Measurements from ENCODE around the gene EML3. TPM values are rescaled to one million over a fixed set of nuclear protein-coding genes. Genes with fewer than 3 reads are reported as not detected.

The EML3 gene
- total and polyA plus RNA-seq, 5 donors: 23.5 to 33.3 (median 23.9) TPM

GRCh38 chr11:62615521-62615920 lies 2.9 kb upstream of the EML3 start:
- Histone ChIP-seq H3K27me3 (ENCODE audit: control insufficient read depth, insufficient read depth) (no peaks in the 10 kb centered on the region), H3K4me1 (ENCODE audit: control insufficient read depth, insufficient read depth, low read length) (no peaks in the 10 kb centered on the region), H3K4me3 (ENCODE audit: low read length) (no peak overlapping the region), H3K27ac (ENCODE audit: low read length) (no peak overlapping the region), H3K9me3 (ENCODE audit: control insufficient read depth, low read length) (no peaks in the 10 kb centered on the region)
- DNase-seq (peak in 2 of 3 donors; percentile 37 to 51), ATAC-seq (no peak)
- WGBS: 86% methylated on average over 7 of the region's 7 CpGs
- intact Hi-C loops (cut with DNase I): no loop called here

DNA sequence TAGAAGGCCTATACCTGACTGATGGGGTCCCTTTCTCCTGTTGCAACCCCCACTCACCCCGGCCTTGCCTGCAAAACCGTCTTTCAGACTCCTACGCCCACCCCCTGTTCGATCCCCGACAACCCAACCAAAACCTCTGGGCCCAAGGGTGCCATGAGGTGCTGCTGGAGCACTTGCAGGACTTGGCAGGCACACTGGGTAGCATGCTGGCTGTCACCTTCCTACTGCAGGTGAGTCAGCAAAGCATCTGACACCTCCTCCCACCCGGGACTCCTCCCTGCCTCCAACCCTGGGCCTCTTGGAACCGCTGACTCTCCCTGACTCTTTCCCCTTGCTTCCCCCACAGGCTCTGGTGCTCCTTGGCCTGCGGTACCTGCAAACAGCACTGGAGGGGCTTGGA lies 1.7 kb upstream of the EML3 start:
- ATAC-seq: no peak
- H3K9me3 ChIP-seq (ENCODE audit: control insufficient read depth, low read length): no peaks in the 10 kb centered on the region
- H3K4me3 ChIP-seq (ENCODE audit: low read length): no peak overlapping the region
- H3K4me1 ChIP-seq (ENCODE audit: control insufficient read depth, insufficient read depth, low read length): no peaks in the 10 kb centered on the region
- H3K27me3 ChIP-seq (ENCODE audit: control insufficient read depth, insufficient read depth): no peaks in the 10 kb centered on the region
- WGBS: 69% methylated on average over 8 of the region's 8 CpGs
- H3K27ac ChIP-seq (ENCODE audit: low read length): no peak overlapping the region
- DNase-seq: peak in 1 of 3 donors; percentile 56
- intact Hi-C loops (cut with DNase I): loop anchor here in 1 of 4 donors (5.0 kb wide), 1 partner anchor 78 kb away; no protein-coding TSS in a partner anchor

- Histone ChIP-seq H3K27ac (ENCODE audit: low read length) (peak overlapping the region; percentile 6), H3K9me3 (ENCODE audit: control insufficient read depth, low read length) (no peaks in the 10 kb centered on the region), H3K4me3 (ENCODE audit: low read length) (no peak overlapping the region), H3K27me3 (ENCODE audit: control insufficient read depth, insufficient read depth) (no peaks in the 10 kb centered on the region), H3K4me1 (ENCODE audit: control insufficient read depth, insufficient read depth, low read length) (no peaks in the 10 kb centered on the region)
- ATAC-seq (peak; percentile 5 to 6), DNase-seq (peak in 1 of 3 donors; percentile 76)
- 57% methylated on average over 15 of the region's 15 CpGs for WGBS
- intact Hi-C loops (cut with DNase I): loop anchor here in 1 of 4 donors (5.0 kb wide), 1 partner anchor 79 kb away; no protein-coding TSS in a partner anchor
Observed at GRCh38 chr11:62613291-62613778, 760 bp upstream of the EML3 start.

DNA sequence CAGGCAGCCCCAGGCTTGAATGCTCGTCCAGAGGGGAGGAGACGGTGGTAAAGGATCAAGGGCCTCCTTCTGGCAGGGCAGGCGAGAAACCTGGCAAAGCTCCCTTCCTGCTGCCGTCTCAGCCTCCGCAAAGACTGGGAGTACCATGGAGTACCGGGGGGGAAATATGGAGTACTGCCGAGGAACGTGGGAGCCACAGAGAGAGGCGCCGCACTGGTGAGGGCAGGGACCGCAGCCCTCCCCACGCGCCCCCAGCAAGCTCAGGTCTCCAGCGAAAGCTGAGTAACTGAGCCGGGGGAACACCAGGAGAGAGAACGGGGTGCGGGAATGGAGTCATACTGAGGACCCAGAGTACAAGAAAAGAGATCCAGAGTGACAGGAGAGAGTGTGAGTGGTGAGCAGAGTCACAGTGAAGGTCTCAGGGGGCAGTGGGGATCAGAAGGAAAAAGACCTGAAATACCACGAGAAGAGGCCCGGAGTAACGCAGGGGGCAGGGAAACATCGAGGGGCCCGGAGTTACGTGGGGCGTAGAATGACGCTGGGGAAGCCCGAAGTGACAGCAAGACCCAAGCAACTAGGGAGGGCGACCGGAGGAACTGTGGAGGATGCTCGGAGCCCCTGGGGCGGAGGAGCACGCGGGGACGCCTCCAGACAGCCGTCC lies 740 bp downstream of the EML3 start:
- DNase-seq (peak; percentile 82 to 89 (median 88)), ATAC-seq (peak; percentile 28 to 33)
- no peaks in the 10 kb centered on the region for H3K9me3 ChIP-seq (ENCODE audit: control insufficient read depth, low read length)
- no peaks in the 10 kb centered on the region for H3K27me3 ChIP-seq (ENCODE audit: control insufficient read depth, insufficient read depth)
- peak overlapping the region; percentile 90 for H3K27ac ChIP-seq (ENCODE audit: low read length)
- H3K4me3 ChIP-seq (ENCODE audit: low read length): peak overlapping the region; percentile 87
- intact Hi-C loops (cut with DNase I): loop anchor here in 1 of 4 donors (5.0 kb wide), 1 partner anchor 80 kb away; no protein-coding TSS in a partner anchor
- WGBS: 1% methylated on average over 34 of the region's 34 CpGs
- H3K4me1 ChIP-seq (ENCODE audit: control insufficient read depth, insufficient read depth, low read length): no peaks in the 10 kb centered on the region

GRCh38 chr11:62610814-62611704 lies 1.5 kb downstream of the EML3 start:
- WGBS: 67% methylated on average over 28 of the region's 28 CpGs
- H3K9me3 ChIP-seq (ENCODE audit: control insufficient read depth, low read length): no peaks in the 10 kb centered on the region
- H3K27ac ChIP-seq (ENCODE audit: low read length): peak overlapping the region; percentile 13
- no peaks in the 10 kb centered on the region for H3K4me1 ChIP-seq (ENCODE audit: control insufficient read depth, insufficient read depth, low read length)
- DNase-seq: peak in 1 of 3 donors; percentile 66
- ATAC-seq: no peak
- peak overlapping the region; percentile 87 for H3K4me3 ChIP-seq (ENCODE audit: low read length)
- no peaks in the 10 kb centered on the region for H3K27me3 ChIP-seq (ENCODE audit: control insufficient read depth, insufficient read depth)
- intact Hi-C loops (cut with DNase I): loop anchor here in 1 of 4 donors (5.0 kb wide), 1 partner anchor 81 kb away; no protein-coding TSS in a partner anchor

DNA sequence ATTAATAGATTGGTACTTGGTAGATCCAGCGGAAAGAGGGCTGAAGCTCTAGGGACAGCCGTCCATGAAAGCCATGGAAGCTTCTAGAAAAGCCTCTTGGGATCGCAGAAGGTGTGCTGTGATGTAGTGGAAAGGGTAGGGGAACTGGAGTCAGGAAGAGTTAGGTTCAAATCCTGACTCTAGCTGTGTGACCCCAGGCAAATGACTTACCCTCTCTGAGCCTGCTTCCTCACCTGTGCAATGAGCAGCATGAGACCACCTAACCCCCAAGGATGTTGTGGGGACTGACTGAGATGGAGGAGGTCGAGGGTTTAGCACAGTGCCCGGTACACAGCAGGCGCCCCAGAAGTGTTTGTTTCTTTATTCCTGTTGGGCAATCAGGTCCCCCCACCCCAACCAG lies 2.2 kb downstream of the EML3 start:
- Histone ChIP-seq H3K4me3 (ENCODE audit: low read length) (no peak overlapping the region), H3K27ac (ENCODE audit: low read length) (no peak overlapping the region), H3K27me3 (ENCODE audit: control insufficient read depth, insufficient read depth) (no peaks in the 10 kb centered on the region), H3K9me3 (ENCODE audit: control insufficient read depth, low read length) (no peaks in the 10 kb centered on the region), H3K4me1 (ENCODE audit: control insufficient read depth, insufficient read depth, low read length) (no peaks in the 10 kb centered on the region)
- intact Hi-C loops (cut with DNase I): loop anchor here in 1 of 4 donors (5.0 kb wide), 1 partner anchor 82 kb away; no protein-coding TSS in a partner anchor
- DNase-seq (no peak), ATAC-seq (no peak)
- WGBS: 81% methylated on average over 6 of the region's 6 CpGs

DNA sequence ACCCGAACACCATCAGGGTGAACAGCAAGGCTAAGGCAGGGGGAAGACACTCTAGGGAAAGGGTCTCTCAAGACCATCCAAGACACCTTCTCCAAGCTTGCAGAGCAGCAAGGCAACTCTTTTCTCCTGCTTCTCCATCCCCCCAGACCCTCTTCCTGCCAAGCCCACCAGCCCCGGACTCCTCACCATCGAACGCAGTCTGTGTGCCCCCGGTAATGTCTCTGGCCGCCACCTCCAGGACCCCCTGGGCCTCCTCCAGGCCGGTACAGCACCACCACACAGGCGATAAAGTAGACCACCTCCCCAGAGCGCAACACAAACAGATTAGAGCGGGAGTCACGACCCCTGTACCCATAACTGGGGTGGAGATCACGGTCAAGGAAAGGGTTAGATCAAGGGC lies 3.8 kb downstream of the EML3 start:
- intact Hi-C loops (cut with DNase I): no loop called here
- Histone ChIP-seq H3K27ac (ENCODE audit: low read length) (no peak overlapping the region), H3K4me1 (ENCODE audit: control insufficient read depth, insufficient read depth, low read length) (no peaks in the 10 kb centered on the region), H3K27me3 (ENCODE audit: control insufficient read depth, insufficient read depth) (no peaks in the 10 kb centered on the region), H3K4me3 (ENCODE audit: low read length) (no peak overlapping the region), H3K9me3 (ENCODE audit: control insufficient read depth, low read length) (no peaks in the 10 kb centered on the region)
- DNase-seq (peak in 1 of 3 donors; percentile 9), ATAC-seq (no peak)
- 92% methylated on average over 12 of the region's 12 CpGs for WGBS

- DNase-seq (peak in 1 of 3 donors; percentile 44), ATAC-seq (no peak)
- WGBS: 69% methylated on average over 4 of the region's 4 CpGs
- Histone ChIP-seq H3K27ac (ENCODE audit: low read length) (no peak overlapping the region), H3K4me3 (ENCODE audit: low read length) (no peak overlapping the region), H3K9me3 (ENCODE audit: control insufficient read depth, low read length) (no peaks in the 10 kb centered on the region), H3K27me3 (ENCODE audit: control insufficient read depth, insufficient read depth) (no peaks in the 10 kb centered on the region), H3K4me1 (ENCODE audit: control insufficient read depth, insufficient read depth, low read length) (no peaks in the 10 kb centered on the region)
- intact Hi-C loops (cut with DNase I): no loop called here
Observed at GRCh38 chr11:62607714-62608113, 4.9 kb downstream of the EML3 start.

GRCh38 chr11:62605902-62606301 lies 6.7 kb downstream of the EML3 start:
- intact Hi-C loops (cut with DNase I): no loop called here
- no peaks in the 10 kb centered on the region for H3K4me1 ChIP-seq (ENCODE audit: control insufficient read depth, insufficient read depth, low read length)
- no peaks in the 10 kb centered on the region for H3K9me3 ChIP-seq (ENCODE audit: control insufficient read depth, low read length)
- 92% methylated on average over 15 of the region's 15 CpGs for WGBS
- H3K27me3 ChIP-seq (ENCODE audit: control insufficient read depth, insufficient read depth): no peaks in the 10 kb centered on the region
- DNase-seq (peak in 2 of 3 donors; percentile 51 to 54), ATAC-seq (no peak)
- H3K27ac ChIP-seq (ENCODE audit: low read length): no peak overlapping the region
- H3K4me3 ChIP-seq (ENCODE audit: low read length): no peak overlapping the region

DNA sequence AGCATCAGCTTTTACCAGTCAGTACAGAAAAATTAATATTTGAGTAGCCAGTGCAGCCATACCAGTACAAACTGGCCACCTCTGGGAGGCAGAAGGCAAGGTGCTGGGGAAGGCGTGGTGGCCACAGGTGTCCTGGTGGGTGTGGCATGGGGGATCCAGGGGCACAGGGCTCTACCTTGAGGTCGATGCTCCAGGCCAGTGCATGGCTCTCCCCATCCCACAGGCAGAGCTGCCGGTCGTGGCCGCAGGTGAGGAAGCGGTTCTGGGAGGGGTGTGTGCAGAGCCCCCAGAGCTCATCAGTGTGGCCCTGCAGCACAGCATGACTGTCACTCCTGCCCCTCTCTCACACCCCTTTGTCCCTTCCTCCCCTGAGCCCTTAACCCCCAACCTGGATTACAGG lies 7.1 kb downstream of the EML3 start:
- intact Hi-C loops (cut with DNase I): no loop called here
- Histone ChIP-seq H3K4me3 (ENCODE audit: low read length) (no peak overlapping the region), H3K27ac (ENCODE audit: low read length) (no peak overlapping the region), H3K9me3 (ENCODE audit: control insufficient read depth, low read length) (no peaks in the 10 kb centered on the region), H3K27me3 (ENCODE audit: control insufficient read depth, insufficient read depth) (no peaks in the 10 kb centered on the region), H3K4me1 (ENCODE audit: control insufficient read depth, insufficient read depth, low read length) (no peaks in the 10 kb centered on the region)
- ATAC-seq (no peak), DNase-seq (peak in 1 of 3 donors; percentile 37)
- 89% methylated on average over 6 of the region's 6 CpGs for WGBS
